Upper lobe of right lung (tissue), 1 donor: ENCODE data around the gene OSBP2. TPM values are rescaled to one million over a fixed set of nuclear protein-coding genes. Genes with fewer than 3 reads are reported as not detected.

Experiments
- ATAC-seq: fragments of 200-7000 bp; cut with Tn5 transposase; one replicate; pipeline ENCODE4 v1.9.1; 2020; ENCODE audit warnings: mild to moderate bottlenecking, moderate library complexity
- DNase-seq: peaks from one replicate; pipeline ENCODE4 v3.0.0-alpha.2; 2020
- H3K27ac ChIP-seq: fragments of 200-600 bp; one replicate; pipeline ENCODE4 v1.8.0; 2022
- H3K27me3 ChIP-seq: fragments of 200-600 bp; one replicate; pipeline ENCODE4 v1.8.0; 2022; ENCODE audit warnings: mild to moderate bottlenecking
- H3K36me3 ChIP-seq: fragments of 200-600 bp; one replicate; pipeline ENCODE4 v1.8.0; 2022
- H3K4me1 ChIP-seq: fragments of 200-600 bp; one replicate; pipeline ENCODE4 v1.8.0; 2022
- H3K4me3 ChIP-seq: fragments of 200-600 bp; one replicate; pipeline ENCODE4 v1.8.0; 2022; ENCODE audit warnings: mild to moderate bottlenecking
- H3K9me3 ChIP-seq: fragments of 200-600 bp; one replicate; pipeline ENCODE4 v1.8.0; 2022
- CTCF ChIP-seq: fragments of 200-600 bp; IDR thresholded peaks from one replicate; pipeline ENCODE4 v1.8.0; 2022; ENCODE audit warnings: antibody characterized with exemption
- intact Hi-C: fragments of 100-400 bp; cut with DNase I; formaldehyde crosslinking; loops from one replicate; pipeline ENCODE4 v1.11.0; 2022
- total RNA-seq: library from RNA; stranded (reverse); fragmentation: NEBNext Ultra II Directional; extraction: Animal tissue kit (Norgen Biotek cat#: 25700); gene quantifications from one replicate; pipeline ENCODE4 v1.2.1, GENCODE V29; 2021
- donor health status: DM: no; HTN: yes; CAD: no; lungs with severe emphysema.

The OSBP2 gene
- total RNA-seq, 1 donor from 2014 or later = 6.0 TPM

GRCh38 chr22:30882974-30883533 is 188.4 kb downstream of the OSBP2 start:
- ATAC-seq (no peak), DNase-seq (peak; percentile 40)
- no peaks in the 10 kb centered on the region for H3K36me3 ChIP-seq
- no peak overlapping the region for H3K4me3 ChIP-seq
- no peak overlapping the region for H3K27ac ChIP-seq
- no peaks in the 10 kb centered on the region for H3K4me1 ChIP-seq
- H3K27me3 ChIP-seq = no peaks in the 10 kb centered on the region
- TF ChIP-seq CTCF = no peak
- no peaks in the 10 kb centered on the region for H3K9me3 ChIP-seq
- intact Hi-C loops = loop anchor here (10.0 kb wide), 1 partner anchor 118 kb away; no protein-coding TSS in a partner anchor

DNA sequence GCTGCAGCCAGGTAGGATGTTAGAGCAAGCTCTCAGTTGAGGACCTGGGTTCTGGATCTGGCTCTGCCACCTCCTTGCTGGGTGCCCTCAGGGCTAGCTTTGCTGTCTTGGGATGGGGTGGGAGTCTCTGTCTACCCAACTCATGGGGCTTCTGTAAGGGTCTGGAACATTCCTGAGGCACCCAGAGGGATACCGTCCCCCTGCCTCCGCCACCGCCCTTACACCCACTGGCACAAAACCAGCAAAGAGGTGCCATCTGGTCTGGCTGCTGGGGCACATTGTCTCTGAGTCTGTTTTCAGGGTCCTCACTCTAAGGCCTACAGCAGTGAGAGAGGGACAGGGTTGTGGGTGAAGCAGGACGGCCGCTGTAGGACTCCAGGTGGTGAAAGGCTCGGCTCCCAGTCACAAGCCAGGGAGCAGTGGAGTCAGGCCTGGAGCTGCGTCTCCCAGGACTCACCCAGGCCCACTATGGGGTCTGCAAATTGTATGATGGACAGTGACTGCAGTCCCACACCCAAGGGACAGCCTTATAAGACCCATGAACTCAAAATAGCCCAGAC is 189.0 kb downstream of the OSBP2 start:
- intact Hi-C loops = loop anchor here (10.0 kb wide), 1 partner anchor 119 kb away; no protein-coding TSS in a partner anchor
- H3K4me3 ChIP-seq = no peak overlapping the region
- H3K4me1 ChIP-seq = no peaks in the 10 kb centered on the region
- no peak overlapping the region for H3K27ac ChIP-seq
- H3K9me3 ChIP-seq = no peaks in the 10 kb centered on the region
- ATAC-seq (no peak), DNase-seq (no peak)
- H3K27me3 ChIP-seq = no peaks in the 10 kb centered on the region
- no peaks in the 10 kb centered on the region for H3K36me3 ChIP-seq
- no peak for TF ChIP-seq CTCF

DNA sequence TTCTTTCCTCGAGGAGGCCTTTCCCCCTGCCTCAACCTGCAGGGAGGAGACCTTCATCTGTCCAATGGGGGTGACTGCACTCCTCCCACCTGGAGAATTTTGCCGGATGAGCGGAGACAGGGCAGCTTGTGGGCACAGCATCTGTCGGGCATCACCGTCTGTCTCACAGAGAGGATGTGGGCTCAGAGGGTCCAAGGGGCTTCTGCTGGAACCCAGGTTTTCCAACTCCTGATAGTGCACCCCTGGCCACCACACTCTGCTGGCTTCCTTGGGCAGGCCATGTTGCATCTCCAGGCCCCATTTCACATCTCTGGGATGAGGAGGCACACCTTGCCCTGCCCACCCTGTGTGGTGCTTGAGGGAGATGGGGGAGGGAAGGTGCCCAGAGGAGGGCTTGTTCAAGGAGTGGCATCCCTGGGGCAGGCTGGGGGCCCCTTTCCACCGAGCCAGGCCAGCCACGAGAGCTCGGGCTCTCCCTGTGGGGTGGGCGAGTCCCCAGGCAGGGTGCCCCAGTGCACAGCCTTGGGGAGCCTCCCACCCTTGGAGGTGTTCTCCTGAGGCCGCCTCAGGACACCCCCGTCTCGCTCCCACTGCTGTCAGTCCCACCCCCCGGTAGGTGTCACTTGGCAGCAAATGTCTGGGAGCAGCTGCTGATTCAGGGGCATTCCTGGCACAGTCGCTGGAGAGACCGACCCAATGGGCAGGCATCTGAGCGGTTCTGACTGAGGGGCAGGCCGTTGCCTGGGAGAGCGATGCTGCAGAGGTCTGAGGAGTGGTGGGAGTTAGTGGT is 189.7 kb downstream of the OSBP2 start:
- no peaks in the 10 kb centered on the region for H3K9me3 ChIP-seq
- H3K4me3 ChIP-seq = no peak overlapping the region
- no peak for TF ChIP-seq CTCF
- no peaks in the 10 kb centered on the region for H3K4me1 ChIP-seq
- intact Hi-C loops = loop anchor here (10.0 kb wide), 1 partner anchor 120 kb away; no protein-coding TSS in a partner anchor
- no peak overlapping the region for H3K27ac ChIP-seq
- DNase-seq (peak; percentile 61), ATAC-seq (no peak)
- no peaks in the 10 kb centered on the region for H3K27me3 ChIP-seq
- H3K36me3 ChIP-seq = no peaks in the 10 kb centered on the region

GRCh38 chr22:30885001-30885366 is 190.3 kb downstream of the OSBP2 start:
- H3K4me3 ChIP-seq = no peak overlapping the region
- H3K27ac ChIP-seq = no peak overlapping the region
- no peak for TF ChIP-seq CTCF
- DNase-seq (no peak), ATAC-seq (no peak)
- no peaks in the 10 kb centered on the region for H3K36me3 ChIP-seq
- H3K4me1 ChIP-seq = no peaks in the 10 kb centered on the region
- H3K9me3 ChIP-seq = no peaks in the 10 kb centered on the region
- no peaks in the 10 kb centered on the region for H3K27me3 ChIP-seq
- intact Hi-C loops = loop anchor here (10.0 kb wide), 1 partner anchor 120 kb away; no protein-coding TSS in a partner anchor

DNA sequence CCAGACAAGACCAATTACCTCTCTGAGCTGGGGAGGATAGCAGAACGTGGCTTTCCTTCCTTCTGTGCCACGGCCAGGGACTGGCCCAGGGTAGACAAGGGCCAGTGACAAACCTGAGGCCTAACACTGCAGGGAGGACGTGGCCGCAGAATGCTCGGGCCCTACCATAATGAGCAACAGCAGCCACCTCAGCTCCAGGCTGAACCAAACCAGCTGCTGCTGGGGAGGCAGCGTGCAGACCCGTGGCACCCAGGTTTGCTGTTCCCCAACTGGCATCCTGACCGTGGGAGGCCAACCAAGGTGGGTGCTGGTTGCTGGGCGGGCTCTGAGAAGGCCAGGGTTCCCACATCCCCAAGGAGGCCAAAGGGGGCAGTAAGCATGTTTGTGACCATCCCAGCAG is 190.9 kb downstream of the OSBP2 start:
- Histone ChIP-seq H3K36me3 (no peaks in the 10 kb centered on the region), H3K27ac (no peak overlapping the region), H3K4me3 (no peak overlapping the region), H3K4me1 (no peaks in the 10 kb centered on the region), H3K9me3 (no peaks in the 10 kb centered on the region), H3K27me3 (no peaks in the 10 kb centered on the region)
- DNase-seq (peak; percentile 55), ATAC-seq (no peak)
- TF ChIP-seq CTCF = no peak
- intact Hi-C loops = loop anchor here (10.0 kb wide), 1 partner anchor 121 kb away; no protein-coding TSS in a partner anchor
